PC-3 (cell line): ENCODE measurements around the gene TRPM2.

ENCODE experiments used
- CTCF ChIP-seq: fragments of 300-600 bp; sonication (generic); conservative IDR thresholded peaks from 2 replicates; pipeline ENCODE4 v1.5.1; 2017; ENCODE audit warnings: antibody characterized with exemption, low read depth, mild to moderate bottlenecking, low read length
- EZH2phosphoT487 ChIP-seq: fragments of 300-600 bp; sonication (generic); IDR thresholded peaks from 2 replicates; pipeline ENCODE4 v1.6.1; 2018; ENCODE audit warnings: mild to moderate bottlenecking, antibody characterized with exemption, low read length, borderline replicate concordance

- TF ChIP-seq EZH2phosphoT487 (no peak), CTCF (no peak)
These were observed 37.0 kb upstream of the TRPM2 start for GRCh38 chr21:44316277-44316900.
